HL-60 (cell line): Measurements from ENCODE around the gene RIF1.

Experiments
- POLR2AphosphoS5 ChIP-seq: IDR thresholded peaks from 2 replicates; pipeline ENCODE4 v1.6.1; 2012; ENCODE audit warnings: low read depth
- REST ChIP-seq: IDR thresholded peaks from 2 replicates; pipeline ENCODE4 v1.6.1; 2012; ENCODE audit warnings: low read depth; ENCODE audit not compliant: insufficient replicate concordance
- TF ChIP-seq, protein P1 (sequence below): IDR thresholded peaks from one replicate; pipeline ENCODE4 v1.5.1; 2011; ENCODE audit warnings: low read length, control low read depth, inconsistent platforms; ENCODE audit not compliant: insufficient read depth

DNA sequence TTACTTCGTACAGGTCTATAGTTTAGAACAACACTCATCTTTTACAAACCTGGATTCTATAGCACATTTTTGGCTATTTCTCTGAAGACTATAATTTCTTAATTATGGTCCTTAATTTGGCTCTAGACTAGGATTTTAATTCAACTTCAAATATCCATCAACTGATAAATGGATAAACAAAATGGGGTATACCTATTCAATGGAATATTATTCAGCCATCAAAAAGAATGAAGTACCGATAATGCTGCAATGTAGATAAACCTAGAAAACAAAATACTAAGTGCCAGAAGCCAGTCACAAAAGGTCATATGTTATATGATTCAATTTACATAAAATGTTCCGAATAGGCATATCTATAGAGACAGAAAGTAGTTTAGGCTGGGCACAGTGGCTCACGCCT is 15.2 kb upstream of the RIF1 start:
- TF ChIP-seq, protein P1, sequence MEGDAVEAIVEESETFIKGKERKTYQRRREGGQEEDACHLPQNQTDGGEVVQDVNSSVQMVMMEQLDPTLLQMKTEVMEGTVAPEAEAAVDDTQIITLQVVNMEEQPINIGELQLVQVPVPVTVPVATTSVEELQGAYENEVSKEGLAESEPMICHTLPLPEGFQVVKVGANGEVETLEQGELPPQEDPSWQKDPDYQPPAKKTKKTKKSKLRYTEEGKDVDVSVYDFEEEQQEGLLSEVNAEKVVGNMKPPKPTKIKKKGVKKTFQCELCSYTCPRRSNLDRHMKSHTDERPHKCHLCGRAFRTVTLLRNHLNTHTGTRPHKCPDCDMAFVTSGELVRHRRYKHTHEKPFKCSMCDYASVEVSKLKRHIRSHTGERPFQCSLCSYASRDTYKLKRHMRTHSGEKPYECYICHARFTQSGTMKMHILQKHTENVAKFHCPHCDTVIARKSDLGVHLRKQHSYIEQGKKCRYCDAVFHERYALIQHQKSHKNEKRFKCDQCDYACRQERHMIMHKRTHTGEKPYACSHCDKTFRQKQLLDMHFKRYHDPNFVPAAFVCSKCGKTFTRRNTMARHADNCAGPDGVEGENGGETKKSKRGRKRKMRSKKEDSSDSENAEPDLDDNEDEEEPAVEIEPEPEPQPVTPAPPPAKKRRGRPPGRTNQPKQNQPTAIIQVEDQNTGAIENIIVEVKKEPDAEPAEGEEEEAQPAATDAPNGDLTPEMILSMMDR, result no peak
- no peak for TF ChIP-seq REST
- no peak for TF ChIP-seq POLR2AphosphoS5
